Parathyroid adenoma (tissue), 2 donors: Measurements from ENCODE around the gene CACNA1C.

ENCODE experiments used
- H2AFZ ChIP-seq: fragments of 300-600 bp; sonication (generic); one replicate; pipeline ENCODE4 v1.7.0; 2017; ENCODE audit warnings: antibody characterized with exemption, mild to moderate bottlenecking
- H3K27ac ChIP-seq: fragments of 300-600 bp; sonication (generic); one replicate; pipeline ENCODE4 v1.7.0; 2017
- H3K27me3 ChIP-seq: fragments of 300-600 bp; sonication (generic); one replicate; pipeline ENCODE4 v1.7.0; 2017; ENCODE audit warnings: low read length; ENCODE audit not compliant: control insufficient read depth, insufficient read depth
- H3K36me3 ChIP-seq: fragments of 300-600 bp; sonication (generic); one replicate; pipeline ENCODE4 v1.7.0; 2017; ENCODE audit warnings: low read length; ENCODE audit not compliant: control insufficient read depth, insufficient read depth
- H3K4me1 ChIP-seq: fragments of 300-600 bp; sonication (generic); one replicate; pipeline ENCODE4 v1.7.0; 2017; ENCODE audit warnings: control low read depth
- H3K4me2 ChIP-seq: fragments of 300-600 bp; sonication (generic); one replicate; pipeline ENCODE4 v1.7.0; 2017; ENCODE audit warnings: low read length
- H3K4me3 ChIP-seq: fragments of 300-600 bp; sonication (generic); one replicate; pipeline ENCODE4 v1.7.0; 2017; ENCODE audit warnings: low read depth, low read length
- H3K79me2 ChIP-seq: fragments of 300-600 bp; sonication (generic); one replicate; pipeline ENCODE4 v1.7.0; 2017; ENCODE audit warnings: control low read depth
- H3K9ac ChIP-seq: fragments of 300-600 bp; sonication (generic); one replicate; pipeline ENCODE4 v1.7.0; 2017; ENCODE audit warnings: mild to moderate bottlenecking
- H3K9me3 ChIP-seq: fragments of 300-600 bp; sonication (generic); one replicate; pipeline ENCODE4 v1.7.0; 2017; ENCODE audit warnings: low read length; ENCODE audit not compliant: control insufficient read depth
- CTCF ChIP-seq: fragments of 300-600 bp; sonication (generic); IDR thresholded peaks from one replicate; pipeline ENCODE4 v1.7.0; 2017; ENCODE audit warnings: antibody characterized with exemption, mild to moderate bottlenecking
- donor health status: primary hyperparathyroidism.

The CACNA1C gene

GRCh38 chr12:2051700-2052621 is 826 bp upstream of the CACNA1C start:
- no peaks in the 10 kb centered on the region for H3K9me3 ChIP-seq
- no peaks in the 10 kb centered on the region for H3K27me3 ChIP-seq
- no peaks in the 10 kb centered on the region for H3K36me3 ChIP-seq
- no peak overlapping the region for H3K4me3 ChIP-seq
- peak overlapping the region; percentile 63 for H2AFZ ChIP-seq
- no peaks in the 10 kb centered on the region for H3K4me1 ChIP-seq
- H3K79me2 ChIP-seq: no peaks in the 10 kb centered on the region
- H3K4me2 ChIP-seq: peak overlapping the region; percentile 0
- H3K27ac ChIP-seq: no peak overlapping the region
- H3K9ac ChIP-seq: no peak overlapping the region
- no peak for TF ChIP-seq CTCF

GRCh38 chr12:2053691-2054090 is 904 bp downstream of the CACNA1C start:
- no peak overlapping the region for H3K4me3 ChIP-seq
- no peak overlapping the region for H3K27ac ChIP-seq
- no peak overlapping the region for H3K9ac ChIP-seq

GRCh38 chr12:2054091-2055018 is 1.6 kb downstream of the CACNA1C start:
- no peak overlapping the region for H3K9ac ChIP-seq
- H3K4me1 ChIP-seq: no peaks in the 10 kb centered on the region
- no peak overlapping the region for H3K27ac ChIP-seq
- H3K4me3 ChIP-seq: peak overlapping the region; percentile 20
- no peaks in the 10 kb centered on the region for H3K79me2 ChIP-seq
- H3K27me3 ChIP-seq: no peaks in the 10 kb centered on the region
- no peak overlapping the region for H3K4me2 ChIP-seq
- H2AFZ ChIP-seq: no peak overlapping the region
- no peak for TF ChIP-seq CTCF
- no peaks in the 10 kb centered on the region for H3K36me3 ChIP-seq
- no peaks in the 10 kb centered on the region for H3K9me3 ChIP-seq

More at GRCh38 chr12:2053691-2054090, 904 bp downstream of the CACNA1C start:
- H3K9me3 ChIP-seq: no peaks in the 10 kb centered on the region
- H3K36me3 ChIP-seq: no peaks in the 10 kb centered on the region
- H3K4me1 ChIP-seq: no peaks in the 10 kb centered on the region
- H2AFZ ChIP-seq: no peak overlapping the region
- H3K4me2 ChIP-seq: no peak overlapping the region
- H3K27me3 ChIP-seq: no peaks in the 10 kb centered on the region
- TF ChIP-seq CTCF: no peak
- no peaks in the 10 kb centered on the region for H3K79me2 ChIP-seq

GRCh38 chr12:2057041-2057794 is 4.4 kb downstream of the CACNA1C start:
- H3K4me1 ChIP-seq: no peaks in the 10 kb centered on the region
- H3K4me3 ChIP-seq: no peak overlapping the region
- H2AFZ ChIP-seq: no peak overlapping the region
- H3K36me3 ChIP-seq: no peaks in the 10 kb centered on the region
- H3K79me2 ChIP-seq: no peaks in the 10 kb centered on the region
- peak; percentile 18 for TF ChIP-seq CTCF
- no peak overlapping the region for H3K4me2 ChIP-seq
- H3K27ac ChIP-seq: no peak overlapping the region
- H3K27me3 ChIP-seq: no peaks in the 10 kb centered on the region
- H3K9ac ChIP-seq: no peak overlapping the region
- H3K9me3 ChIP-seq: no peaks in the 10 kb centered on the region
